Measurements from ENCODE around the gene HSD17B7. TPM values are rescaled to one million over a fixed set of nuclear protein-coding genes. Genes with fewer than 3 reads are reported as not detected.

HSD17B7 gene
- total RNA-seq, 1 donor from 2014 or later, result 6.5 TPM

DNA sequence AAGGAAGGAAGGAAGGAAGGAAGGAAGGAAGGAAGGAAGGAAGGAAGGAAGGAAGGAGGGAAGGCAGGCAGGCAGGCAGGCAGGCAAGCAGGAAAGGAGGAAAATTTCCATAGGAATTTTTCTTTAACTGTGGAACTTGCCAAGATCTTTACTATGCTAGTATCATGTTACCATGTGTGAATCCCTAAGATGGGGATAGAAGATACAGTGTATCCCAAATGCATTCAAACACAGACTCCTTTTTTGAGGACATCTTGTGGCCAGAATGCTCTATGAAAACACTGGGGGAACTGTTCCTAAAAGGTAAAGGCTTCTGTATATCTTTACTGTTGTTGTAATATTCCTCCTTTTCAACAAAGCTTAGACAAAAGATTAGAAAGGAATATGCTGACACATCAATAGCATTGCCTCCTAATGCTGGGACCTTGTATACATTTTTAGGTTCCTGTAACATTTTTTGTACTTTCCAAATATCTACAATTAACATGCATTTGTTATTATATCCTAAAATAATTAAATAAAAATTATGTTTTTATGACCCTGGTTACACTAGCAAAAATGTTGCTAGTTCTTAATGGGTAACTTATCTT, 49.8 kb downstream of the HSD17B7 start:
- no peak overlapping the region for H3K27ac Mint-ChIP-seq (ENCODE audit: unreplicated experiment)
- peaks cover 3% of the 10 kb centered on the region for H3K4me1 Mint-ChIP-seq (ENCODE audit: unreplicated experiment)
- no peaks in the 10 kb centered on the region for H3K9me3 Mint-ChIP-seq (ENCODE audit: unreplicated experiment)
- DNase-seq (ENCODE audit: extremely low spot score, unreplicated experiment), result no peak
- H3K36me3 Mint-ChIP-seq (ENCODE audit: unreplicated experiment), result no peaks in the 10 kb centered on the region
- H3K4me3 Mint-ChIP-seq (ENCODE audit: unreplicated experiment), result no peak overlapping the region
- H3K27me3 Mint-ChIP-seq (ENCODE audit: unreplicated experiment), result no peaks in the 10 kb centered on the region
- TF ChIP-seq, protein P1, sequence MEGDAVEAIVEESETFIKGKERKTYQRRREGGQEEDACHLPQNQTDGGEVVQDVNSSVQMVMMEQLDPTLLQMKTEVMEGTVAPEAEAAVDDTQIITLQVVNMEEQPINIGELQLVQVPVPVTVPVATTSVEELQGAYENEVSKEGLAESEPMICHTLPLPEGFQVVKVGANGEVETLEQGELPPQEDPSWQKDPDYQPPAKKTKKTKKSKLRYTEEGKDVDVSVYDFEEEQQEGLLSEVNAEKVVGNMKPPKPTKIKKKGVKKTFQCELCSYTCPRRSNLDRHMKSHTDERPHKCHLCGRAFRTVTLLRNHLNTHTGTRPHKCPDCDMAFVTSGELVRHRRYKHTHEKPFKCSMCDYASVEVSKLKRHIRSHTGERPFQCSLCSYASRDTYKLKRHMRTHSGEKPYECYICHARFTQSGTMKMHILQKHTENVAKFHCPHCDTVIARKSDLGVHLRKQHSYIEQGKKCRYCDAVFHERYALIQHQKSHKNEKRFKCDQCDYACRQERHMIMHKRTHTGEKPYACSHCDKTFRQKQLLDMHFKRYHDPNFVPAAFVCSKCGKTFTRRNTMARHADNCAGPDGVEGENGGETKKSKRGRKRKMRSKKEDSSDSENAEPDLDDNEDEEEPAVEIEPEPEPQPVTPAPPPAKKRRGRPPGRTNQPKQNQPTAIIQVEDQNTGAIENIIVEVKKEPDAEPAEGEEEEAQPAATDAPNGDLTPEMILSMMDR (IDR thresholded peaks at IDR 0.05), result no peak

DNA sequence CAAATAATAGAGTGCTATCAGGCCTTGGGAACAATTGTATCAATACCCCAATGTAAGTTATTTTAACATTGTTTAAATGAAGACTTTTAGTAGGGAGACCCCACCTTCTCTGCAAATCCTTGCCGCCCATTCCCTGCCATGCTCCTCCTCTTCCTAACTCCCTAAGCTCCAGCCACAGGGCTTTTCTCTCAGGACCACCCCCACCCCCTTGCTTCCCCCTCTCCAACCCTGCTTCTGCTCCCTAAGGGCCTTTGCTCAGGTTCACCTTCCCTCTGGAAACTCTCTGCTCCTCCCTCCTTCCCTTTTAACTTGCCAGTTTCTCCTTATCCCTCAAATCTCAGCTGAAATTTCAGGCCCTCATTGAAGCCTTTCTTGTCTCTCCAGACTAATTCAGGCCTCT, 53.7 kb downstream of the HSD17B7 start:
- Mint-ChIP-seq H3K4me3 (ENCODE audit: unreplicated experiment) (no peak overlapping the region), H3K36me3 (ENCODE audit: unreplicated experiment) (no peaks in the 10 kb centered on the region), H3K27me3 (ENCODE audit: unreplicated experiment) (no peaks in the 10 kb centered on the region), H3K9me3 (ENCODE audit: unreplicated experiment) (no peaks in the 10 kb centered on the region), H3K27ac (ENCODE audit: unreplicated experiment) (no peak overlapping the region), H3K4me1 (ENCODE audit: unreplicated experiment) (peaks cover 14% of the 10 kb centered on the region)
- no peak for DNase-seq (ENCODE audit: extremely low spot score, unreplicated experiment)
- TF ChIP-seq, protein P1 (IDR thresholded peaks at IDR 0.05), result no peak

DNA sequence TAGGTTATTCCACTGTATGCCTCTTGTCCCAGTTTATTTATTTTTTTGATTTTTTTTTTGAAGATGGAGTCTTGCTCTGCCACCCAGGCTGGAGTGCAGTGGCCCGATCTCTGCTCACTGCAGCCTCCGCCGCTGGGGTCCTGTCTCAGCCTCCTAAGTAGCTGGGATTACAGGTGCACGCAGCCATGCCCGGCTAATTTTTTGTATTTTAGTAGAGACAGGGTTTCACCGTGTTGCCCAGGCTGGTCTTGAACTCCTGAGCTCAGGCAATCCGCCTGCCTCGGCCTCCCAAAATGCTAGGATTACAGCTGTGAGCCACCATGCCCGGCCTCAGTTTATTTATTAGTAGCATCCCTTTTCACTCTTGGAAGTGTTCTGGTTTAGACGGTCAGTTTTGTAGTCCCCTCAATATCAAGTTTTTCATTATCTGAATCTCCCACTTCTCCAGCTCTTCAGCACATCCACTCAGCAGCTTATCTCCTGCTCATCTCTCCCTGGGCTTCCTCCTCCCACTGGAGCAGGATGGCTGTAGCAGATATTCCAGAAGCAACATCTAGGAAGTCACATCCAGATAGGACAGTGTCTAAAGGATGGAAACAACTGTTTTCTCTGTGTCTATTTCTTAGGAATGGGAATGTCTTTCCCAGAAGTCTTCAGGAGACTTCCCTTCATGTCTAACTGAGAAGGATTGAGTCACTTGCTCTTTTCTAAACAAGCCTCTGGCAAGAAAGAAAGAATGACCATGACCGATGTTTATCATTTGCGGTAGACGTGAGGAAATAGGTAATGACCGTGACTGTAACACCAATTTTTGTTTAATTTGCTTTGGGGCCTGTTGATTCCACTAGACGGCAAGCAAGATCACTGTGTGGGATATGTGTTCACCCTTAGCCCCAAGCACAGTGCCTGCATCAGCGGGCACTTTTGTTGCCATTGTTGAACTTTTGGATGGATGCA, 56.0 kb downstream of the HSD17B7 start:
- no peak for DNase-seq (ENCODE audit: extremely low spot score, unreplicated experiment)
- TF ChIP-seq, protein P1 (IDR thresholded peaks at IDR 0.05), result no peak
- no peak overlapping the region for H3K4me3 Mint-ChIP-seq (ENCODE audit: unreplicated experiment)
- no peaks in the 10 kb centered on the region for H3K9me3 Mint-ChIP-seq (ENCODE audit: unreplicated experiment)
- H3K27ac Mint-ChIP-seq (ENCODE audit: unreplicated experiment), result no peak overlapping the region
- H3K27me3 Mint-ChIP-seq (ENCODE audit: unreplicated experiment), result no peaks in the 10 kb centered on the region
- H3K36me3 Mint-ChIP-seq (ENCODE audit: unreplicated experiment), result no peaks in the 10 kb centered on the region
- H3K4me1 Mint-ChIP-seq (ENCODE audit: unreplicated experiment), result peaks cover 15% of the 10 kb centered on the region

DNA sequence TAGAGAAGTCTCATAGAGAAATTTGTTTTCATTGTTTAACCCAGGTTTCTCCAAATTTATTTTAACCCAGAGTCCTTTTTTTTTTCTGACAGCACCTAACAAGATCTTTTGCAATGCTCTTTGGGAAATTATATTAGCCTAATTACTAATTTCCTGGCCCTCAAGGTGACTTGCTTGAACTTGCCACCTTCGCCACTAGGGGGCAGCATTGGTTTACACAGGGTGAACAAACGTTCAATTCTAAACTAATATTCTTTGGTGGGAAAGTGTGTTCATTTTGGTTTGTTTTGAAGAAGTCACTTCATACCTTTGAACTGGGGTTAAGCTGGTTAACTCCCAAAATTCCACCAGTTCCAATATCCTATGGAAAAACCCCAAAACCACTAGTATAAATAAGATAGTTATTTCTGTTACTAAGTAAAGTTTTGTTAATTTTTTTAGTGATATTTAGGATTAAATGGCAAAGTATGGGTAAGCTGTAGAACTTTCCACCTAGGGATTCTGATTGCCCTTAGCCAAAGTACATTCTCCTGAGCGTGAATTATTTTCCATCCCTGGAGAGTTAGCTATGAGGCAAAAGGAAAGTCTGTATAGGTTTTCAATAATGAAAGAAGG, 57.4 kb downstream of the HSD17B7 start:
- peak; percentile 89 for DNase-seq (ENCODE audit: extremely low spot score, unreplicated experiment)
- TF ChIP-seq, protein P1 (IDR thresholded peaks at IDR 0.05), result peak; percentile 96
- no peaks in the 10 kb centered on the region for H3K27me3 Mint-ChIP-seq (ENCODE audit: unreplicated experiment)
- H3K27ac Mint-ChIP-seq (ENCODE audit: unreplicated experiment), result no peak overlapping the region
- H3K4me3 Mint-ChIP-seq (ENCODE audit: unreplicated experiment), result no peak overlapping the region
- H3K4me1 Mint-ChIP-seq (ENCODE audit: unreplicated experiment), result peaks cover 15% of the 10 kb centered on the region
- no peaks in the 10 kb centered on the region for H3K9me3 Mint-ChIP-seq (ENCODE audit: unreplicated experiment)
- no peaks in the 10 kb centered on the region for H3K36me3 Mint-ChIP-seq (ENCODE audit: unreplicated experiment)

DNA sequence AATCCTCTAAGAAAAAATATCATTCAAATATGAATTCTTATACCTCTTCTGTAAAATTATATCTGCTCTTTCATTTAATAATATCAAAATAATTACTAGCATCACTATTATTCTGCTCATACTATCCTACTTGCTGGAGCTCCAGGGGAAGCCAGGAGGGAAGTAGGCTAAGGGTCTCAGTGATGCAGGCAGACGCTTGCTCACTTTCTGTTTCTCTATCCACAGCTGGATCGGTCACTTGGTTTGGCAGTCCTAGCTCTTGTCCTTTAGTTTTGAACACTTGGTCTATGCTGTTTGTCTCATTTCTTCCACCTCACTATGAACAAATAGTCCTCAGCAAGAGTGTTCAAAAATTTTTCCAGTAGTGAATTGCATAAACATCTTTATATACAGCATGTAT, 59.2 kb downstream of the HSD17B7 start:
- DNase-seq (ENCODE audit: extremely low spot score, unreplicated experiment), result no peak
- Mint-ChIP-seq H3K27me3 (ENCODE audit: unreplicated experiment) (no peaks in the 10 kb centered on the region), H3K4me1 (ENCODE audit: unreplicated experiment) (peaks cover 23% of the 10 kb centered on the region), H3K36me3 (ENCODE audit: unreplicated experiment) (no peaks in the 10 kb centered on the region), H3K9me3 (ENCODE audit: unreplicated experiment) (no peaks in the 10 kb centered on the region), H3K4me3 (ENCODE audit: unreplicated experiment) (no peak overlapping the region), H3K27ac (ENCODE audit: unreplicated experiment) (no peak overlapping the region)
- TF ChIP-seq, protein P1 (IDR thresholded peaks at IDR 0.05), result no peak
